Measurements from ENCODE around the gene KATNBL1.

- TF ChIP-seq CTCF (conservative IDR thresholded peaks at IDR 0.05) (no peak), ZFX (IDR thresholded peaks at IDR 0.05) (no peak)
These were observed 62.3 kb downstream of the KATNBL1 start for GRCh38 chr15:34147371-34148140.

Measured in C4-2B (cell line).